HG03571 (cell line): Measurements from ENCODE around the gene MRPL4.
"Not testable (repeated sequence)": the region's sequence is repeated elsewhere in the genome, so short reads cannot be mapped to it uniquely, and the experiment has no call there.

Experiments
- ATAC-seq: cut with Tn5 transposase; IDR thresholded peaks from one replicate; pipeline ENCODE4 v1.9.1; 2021; ENCODE audit not compliant: unreplicated experiment

Gene MRPL4

GRCh38 chr19:10230173-10230860, 21.7 kb upstream of the MRPL4 start:
- no peak for ATAC-seq

- ATAC-seq = peak; percentile 30
Observed at GRCh38 chr19:10230861-10231611, 21.0 kb upstream of the MRPL4 start, which contains the start of gene S1PR2. Gene S1PR2, minus strand, starts transcription at chr19:10231331. Its CDS starts 6,426 bp downstream, at chr19:10224905.

- ATAC-seq = peak; percentile 3
Observed at GRCh38 chr19:10231612-10232228, 20.3 kb upstream of the MRPL4 start.

GRCh38 chr19:10233946-10234345, 18.1 kb upstream of the MRPL4 start:
- ATAC-seq = no peak

- no peak for ATAC-seq
Observed at GRCh38 chr19:10235003-10235402, 17.0 kb upstream of the MRPL4 start.

GRCh38 chr19:10235409-10235808, 16.6 kb upstream of the MRPL4 start:
- ATAC-seq = not testable (repeated sequence)

- no peak for ATAC-seq
Observed at GRCh38 chr19:10237702-10238101, 14.3 kb upstream of the MRPL4 start.

GRCh38 chr19:10238172-10238783, 13.7 kb upstream of the MRPL4 start:
- no peak for ATAC-seq

GRCh38 chr19:10241826-10242449, 10.1 kb upstream of the MRPL4 start:
- not testable (repeated sequence) for ATAC-seq

- no peak for ATAC-seq
Observed at GRCh38 chr19:10243606-10244005, 8.4 kb upstream of the MRPL4 start.

- ATAC-seq = no peak
Observed at GRCh38 chr19:10245189-10245939, 6.7 kb upstream of the MRPL4 start.

GRCh38 chr19:10246511-10246910, 5.5 kb upstream of the MRPL4 start:
- ATAC-seq = no peak

- ATAC-seq = no peak
Observed at GRCh38 chr19:10252707-10253106, 693 bp downstream of the MRPL4 start.

- no peak for ATAC-seq
Observed at GRCh38 chr19:10254244-10254643, 2.2 kb downstream of the MRPL4 start.

GRCh38 chr19:10255358-10255757, 3.3 kb downstream of the MRPL4 start:
- ATAC-seq = no peak

- no peak for ATAC-seq
Observed at GRCh38 chr19:10256551-10256950, 4.5 kb downstream of the MRPL4 start.

GRCh38 chr19:10256970-10257615, 5.1 kb downstream of the MRPL4 start:
- ATAC-seq = no peak

- ATAC-seq = no peak
Observed at GRCh38 chr19:10258080-10258710, 6.2 kb downstream of the MRPL4 start.

- no peak for ATAC-seq
Observed at GRCh38 chr19:10259162-10259905, 7.3 kb downstream of the MRPL4 start.
